Endothelial cell of hepatic sinusoid (primary cell): ENCODE measurements around the gene HEG1.
"Not testable (repeated sequence)": the region's sequence is repeated elsewhere in the genome, so short reads cannot be mapped to it uniquely, and the experiment has no call there.

Source experiments
- in situ Hi-C: cut with HindIII; loops from 2 replicates; pipeline ENCODE4 v1.10.0; 2017; ENCODE audit warnings: low sequenced_read_pairs

The HEG1 gene

GRCh38 chr3:125055913-125056745, at the start of gene HEG1:
TSS of gene HEG1 (minus strand) at chr3:125055997. CDS start at chr3:125055890, 107 bp downstream.
- in situ Hi-C loops = no loop called here

GRCh38 chr3:125105116-125105515, 49.3 kb upstream of the HEG1 start:
- in situ Hi-C loops = no loop called here

- in situ Hi-C loops = no loop called here
Measured at GRCh38 chr3:125104639-125105038, 48.8 kb upstream of the HEG1 start.

GRCh38 chr3:125103406-125103805, 47.6 kb upstream of the HEG1 start:
- in situ Hi-C loops = no loop called here

- in situ Hi-C loops = no loop called here
Measured at GRCh38 chr3:125102470-125102869, 46.7 kb upstream of the HEG1 start.

GRCh38 chr3:125098611-125099291, 43.0 kb upstream of the HEG1 start:
- in situ Hi-C loops = no loop called here

GRCh38 chr3:125090649-125091048, 34.9 kb upstream of the HEG1 start:
- in situ Hi-C loops = no loop called here

- in situ Hi-C loops = no loop called here
Measured at GRCh38 chr3:125087768-125088391, 32.1 kb upstream of the HEG1 start.

- in situ Hi-C loops = no loop called here
Measured at GRCh38 chr3:125085166-125085565, 29.4 kb upstream of the HEG1 start.

GRCh38 chr3:125083776-125084175, 28.0 kb upstream of the HEG1 start:
- in situ Hi-C loops = no loop called here

GRCh38 chr3:125082339-125082738, 26.5 kb upstream of the HEG1 start:
- in situ Hi-C loops = not testable (repeated sequence)

- in situ Hi-C loops = no loop called here
Measured at GRCh38 chr3:125080077-125080476, 24.3 kb upstream of the HEG1 start.

- in situ Hi-C loops = no loop called here
Measured at GRCh38 chr3:125079675-125080045, 23.9 kb upstream of the HEG1 start.

GRCh38 chr3:125078951-125079674, 23.3 kb upstream of the HEG1 start:
- in situ Hi-C loops = no loop called here

GRCh38 chr3:125077864-125078263, 22.1 kb upstream of the HEG1 start:
- in situ Hi-C loops = no loop called here

- in situ Hi-C loops = no loop called here
Measured at GRCh38 chr3:125076464-125076863, 20.7 kb upstream of the HEG1 start.

GRCh38 chr3:125075738-125076137, 19.9 kb upstream of the HEG1 start:
- in situ Hi-C loops = no loop called here

- in situ Hi-C loops = no loop called here
Measured at GRCh38 chr3:125073390-125073905, 17.7 kb upstream of the HEG1 start.

- in situ Hi-C loops = no loop called here
Measured at GRCh38 chr3:125072749-125073389, 17.1 kb upstream of the HEG1 start.

GRCh38 chr3:125072301-125072700, 16.5 kb upstream of the HEG1 start:
- in situ Hi-C loops = no loop called here
